OCI-LY7 (cell line): ENCODE results near the gene PARD6G. TPM values are rescaled to one million over a fixed set of nuclear protein-coding genes. Genes with fewer than 3 reads are reported as not detected.

Source experiments
- BruUV-seq: library from RNA; stranded (reverse); fragments of 400-500 nt; replicated peaks from 2 replicates; lab custom pipeline; 2021; lab: Mats Ljungman, UMichigan
- CTCF ChIA-PET: fragments of 300-600 bp; sonication (Branson Sonifier 250); formaldehyde crosslinking; loops from one replicate; lab custom pipeline; 2022; ENCODE audit warnings: antibody characterized with exemption; ENCODE audit not compliant: unreplicated experiment; lab: Charles Lee
- POLR2A ChIA-PET: fragments of 300-600 bp; sonication (Branson Sonifier 250); formaldehyde crosslinking; loops from one replicate; lab custom pipeline; 2022; ENCODE audit warnings: antibody characterized with exemption; lab: Charles Lee
- DNase-seq: peaks from one replicate; pipeline ENCODE4 v3.0.0-alpha.2; 2015; ENCODE audit warnings: low spot score
- H2AFZ ChIP-seq: fragments of 200-600 bp; sonication (generic), shearing (Covaris generic); 2 replicates; pipeline ENCODE4 v1.6.1; 2014; ENCODE audit warnings: mild to moderate bottlenecking, antibody characterized with exemption, low read length, moderate library complexity
- H3K27ac ChIP-seq: fragments of 200-600 bp; sonication (generic); 2 replicates; pipeline ENCODE4 v1.5.1; 2014; ENCODE audit warnings: mixed run types, low read depth, mild to moderate bottlenecking, moderate library complexity, low read length, inconsistent platforms; ENCODE audit not compliant: poor library complexity, severe bottlenecking
- H3K36me3 ChIP-seq: fragments of 200-600 bp; sonication (generic); 2 replicates; pipeline ENCODE4 v1.6.1; 2014; ENCODE audit warnings: mild to moderate bottlenecking, antibody characterized with exemption, low read length, moderate library complexity, mixed read lengths; ENCODE audit not compliant: insufficient read depth
- H3K4me1 ChIP-seq: fragments of 200-600 bp; sonication (generic); 2 replicates; pipeline ENCODE4 v1.5.1; 2014; ENCODE audit warnings: mild to moderate bottlenecking, low read length; ENCODE audit not compliant: insufficient read depth, poor library complexity, severe bottlenecking
- H3K4me2 ChIP-seq: fragments of 200-600 bp; sonication (generic); 2 replicates; pipeline ENCODE4 v1.6.1; 2014; ENCODE audit warnings: mild to moderate bottlenecking, low read length
- H3K4me3 ChIP-seq: fragments of 200-600 bp; sonication (generic); 2 replicates; pipeline ENCODE4 v1.5.1; 2014; ENCODE audit warnings: mild to moderate bottlenecking, low read depth, low read length; ENCODE audit not compliant: poor library complexity, severe bottlenecking
- H3K79me2 ChIP-seq: fragments of 200-600 bp; sonication (generic); 2 replicates; pipeline ENCODE4 v1.6.1; 2016; ENCODE audit warnings: low read depth, mild to moderate bottlenecking, low read length, moderate library complexity, mixed read lengths; ENCODE audit not compliant: insufficient read depth
- H3K9me2 ChIP-seq: fragments of 200-600 bp; sonication (generic); 2 replicates; pipeline ENCODE4 v1.6.1; 2016; ENCODE audit warnings: mild to moderate bottlenecking, low read length, mixed read lengths; ENCODE audit not compliant: insufficient read depth
- H3K9me3 ChIP-seq: fragments of 200-600 bp; sonication (generic); 2 replicates; pipeline ENCODE4 v1.6.1; 2014; ENCODE audit warnings: mild to moderate bottlenecking, mixed run types, low read length, mixed read lengths
- H4K20me1 ChIP-seq: fragments of 200-600 bp; sonication (generic); 2 replicates; pipeline ENCODE4 v1.6.1; 2014; ENCODE audit warnings: mild to moderate bottlenecking, antibody characterized with exemption, low read length, moderate library complexity, mixed read lengths; ENCODE audit not compliant: insufficient read depth
- CTCF ChIP-seq: fragments of 200-600 bp; sonication (generic); conservative IDR thresholded peaks from 2 replicates; pipeline ENCODE4 v1.5.1; 2014; ENCODE audit warnings: mild to moderate bottlenecking, antibody characterized with exemption, low read length, moderate library complexity, mixed read lengths
- EZH2phosphoT487 ChIP-seq: fragments of 200-600 bp; sonication (generic); IDR thresholded peaks from 2 replicates; pipeline ENCODE4 v1.6.1; 2018; ENCODE audit warnings: low read depth, borderline replicate concordance, mild to moderate bottlenecking, mixed run types, antibody characterized with exemption, low read length, moderate library complexity, mixed read lengths
- intact Hi-C: fragments of 100-400 bp; cut with micrococcal nuclease; formaldehyde crosslinking; loops from one replicate; pipeline ENCODE4 v1.10.0; 2022; ENCODE audit not compliant: unreplicated experiment
- total RNA-seq, 2 experiments: library from RNA; depleted of rRNA in 1 of 2; stranded (reverse); fragments of >200 nt in 1 of 2; shearing (Covaris generic) in 1 of 2; gene quantifications; 2 replicates each; pipeline ENCODE4 v1.2.3, GENCODE V29; 2014 to 2022

PARD6G gene
- total RNA-seq, 2 experiments from 2014 or later, result 0.03 TPM; not detected in 1

GRCh38 chr18:80234398-80234797 lies 12.9 kb downstream of the PARD6G start:
- DNase-seq, result no peak
- no peaks in the 10 kb centered on the region for H3K4me1 ChIP-seq
- BruUV-seq, result no TSS peak
- TF ChIP-seq CTCF (no peak), EZH2phosphoT487 (no peak)
- H4K20me1 ChIP-seq, result no peaks in the 10 kb centered on the region
- H2AFZ ChIP-seq, result no peak overlapping the region
- no peaks in the 10 kb centered on the region for H3K36me3 ChIP-seq
- intact Hi-C loops, result no loop called here
- H3K79me2 ChIP-seq, result no peaks in the 10 kb centered on the region
- no peak overlapping the region for H3K27ac ChIP-seq
- H3K4me3 ChIP-seq, result no peak overlapping the region
- POLR2A ChIA-PET, result interaction anchor here (0.7 kb wide), 1 partner anchor 30 kb away, joined by 3 read pairs; no protein-coding TSS in a partner anchor
- CTCF ChIA-PET, result no interaction called here
- no peak overlapping the region for H3K4me2 ChIP-seq
- H3K9me3 ChIP-seq, result no peaks in the 10 kb centered on the region
- no peaks in the 10 kb centered on the region for H3K9me2 ChIP-seq

- intact Hi-C loops, result no loop called here
- H3K79me2 ChIP-seq, result no peaks in the 10 kb centered on the region
- H3K9me2 ChIP-seq, result no peaks in the 10 kb centered on the region
- H3K4me3 ChIP-seq, result no peak overlapping the region
- no peaks in the 10 kb centered on the region for H3K4me1 ChIP-seq
- H3K36me3 ChIP-seq, result no peaks in the 10 kb centered on the region
- no TSS peak for BruUV-seq
- H4K20me1 ChIP-seq, result no peaks in the 10 kb centered on the region
- POLR2A ChIA-PET, result interaction anchor here (0.6 to 0.7 kb wide), 2 partner anchors 30 to 31 kb away, joined by 3 to 4 read pairs; no protein-coding TSS in a partner anchor
- TF ChIP-seq EZH2phosphoT487 (no peak), CTCF (no peak)
- no peak overlapping the region for H3K27ac ChIP-seq
- H2AFZ ChIP-seq, result no peak overlapping the region
- CTCF ChIA-PET, result no interaction called here
- DNase-seq, result no peak
- H3K9me3 ChIP-seq, result no peaks in the 10 kb centered on the region
- no peak overlapping the region for H3K4me2 ChIP-seq
Measured at GRCh38 chr18:80233899-80234298, 13.4 kb downstream of the PARD6G start.

GRCh38 chr18:80233201-80233835 lies 14.0 kb downstream of the PARD6G start:
- Histone ChIP-seq H2AFZ (no peak overlapping the region), H3K36me3 (no peaks in the 10 kb centered on the region), H3K4me2 (no peak overlapping the region), H3K4me1 (no peaks in the 10 kb centered on the region), H3K79me2 (no peaks in the 10 kb centered on the region), H3K9me2 (no peaks in the 10 kb centered on the region), H3K27ac (no peak overlapping the region), H3K9me3 (no peaks in the 10 kb centered on the region), H4K20me1 (no peaks in the 10 kb centered on the region), H3K4me3 (no peak overlapping the region)
- BruUV-seq, result no TSS peak
- intact Hi-C loops, result no loop called here
- no peak for DNase-seq
- POLR2A ChIA-PET, result interaction anchor here (0.6 to 0.7 kb wide), 2 partner anchors 29 to 31 kb away, joined by 3 to 4 read pairs; no protein-coding TSS in a partner anchor
- TF ChIP-seq EZH2phosphoT487, result no peak
- no peak for TF ChIP-seq CTCF
- CTCF ChIA-PET, result no interaction called here
